ENCODE data around the gene CPXM1. TPM values are rescaled to one million over a fixed set of nuclear protein-coding genes. Genes with fewer than 3 reads are reported as not detected.
A peak's percentile ranks its signal among the peaks of the same experiment; 100 is the strongest.

The CPXM1 gene
- total RNA-seq, 1 donor from 2014 or later: 10.2 TPM

- no peak for TF ChIP-seq CTCF (IDR thresholded peaks at IDR 0.05)
- intact Hi-C loops (cut with DNase I): no loop called here
- ATAC-seq: peak; percentile 68 to 78
- Histone ChIP-seq H3K27ac (no peak overlapping the region), H3K27me3 (ENCODE audit: low read depth) (peaks cover 18% of the 10 kb centered on the region), H3K4me1 (peaks cover 28% of the 10 kb centered on the region), H3K36me3 (no peaks in the 10 kb centered on the region), H3K9me3 (no peaks in the 10 kb centered on the region), H3K4me3 (peak overlapping the region; percentile 59)
- peak; percentile 84 for DNase-seq
Measured at GRCh38 chr20:2750491-2751251, 49.8 kb downstream of the CPXM1 start.

- no peak for TF ChIP-seq CTCF (IDR thresholded peaks at IDR 0.05)
- no peaks in the 10 kb centered on the region for H3K9me3 ChIP-seq
- no peak overlapping the region for H3K27ac ChIP-seq
- H3K4me3 ChIP-seq: no peak overlapping the region
- DNase-seq (no peak), ATAC-seq (peak in 1 of 2 donors; percentile 22)
- intact Hi-C loops (cut with DNase I): no loop called here
- H3K27me3 ChIP-seq (ENCODE audit: low read depth): peaks cover 18% of the 10 kb centered on the region
- H3K36me3 ChIP-seq: no peaks in the 10 kb centered on the region
- H3K4me1 ChIP-seq: peaks cover 28% of the 10 kb centered on the region
Measured at GRCh38 chr20:2749951-2750490, 50.4 kb downstream of the CPXM1 start.

GRCh38 chr20:2749343-2749950, 51.0 kb downstream of the CPXM1 start:
- H3K9me3 ChIP-seq: no peaks in the 10 kb centered on the region
- no peak for TF ChIP-seq CTCF (IDR thresholded peaks at IDR 0.05)
- H3K27me3 ChIP-seq (ENCODE audit: low read depth): peaks cover 15% of the 10 kb centered on the region
- intact Hi-C loops (cut with DNase I): no loop called here
- no peak for ATAC-seq
- H3K4me3 ChIP-seq: no peak overlapping the region
- DNase-seq: no peak
- H3K4me1 ChIP-seq: peaks cover 28% of the 10 kb centered on the region
- H3K36me3 ChIP-seq: no peaks in the 10 kb centered on the region
- H3K27ac ChIP-seq: no peak overlapping the region

- no peaks in the 10 kb centered on the region for H3K9me3 ChIP-seq
- no peak overlapping the region for H3K4me3 ChIP-seq
- peaks cover 11% of the 10 kb centered on the region for H3K27me3 ChIP-seq (ENCODE audit: low read depth)
- no peak for DNase-seq
- peaks cover 28% of the 10 kb centered on the region for H3K4me1 ChIP-seq
- no peak overlapping the region for H3K27ac ChIP-seq
- no peaks in the 10 kb centered on the region for H3K36me3 ChIP-seq
- TF ChIP-seq CTCF (IDR thresholded peaks at IDR 0.05): no peak
- ATAC-seq: no peak
- intact Hi-C loops (cut with DNase I): no loop called here
Measured at GRCh38 chr20:2748551-2749342, 51.7 kb downstream of the CPXM1 start.

GRCh38 chr20:2747676-2748235, 52.7 kb downstream of the CPXM1 start:
- TF ChIP-seq CTCF (IDR thresholded peaks at IDR 0.05): no peak
- Histone ChIP-seq H3K4me1 (peaks cover 23% of the 10 kb centered on the region), H3K27ac (no peak overlapping the region), H3K27me3 (ENCODE audit: low read depth) (peaks cover under 1% of the 10 kb centered on the region), H3K9me3 (no peaks in the 10 kb centered on the region), H3K4me3 (no peak overlapping the region), H3K36me3 (no peaks in the 10 kb centered on the region)
- no peak for DNase-seq
- ATAC-seq: no peak
- intact Hi-C loops (cut with DNase I): no loop called here

All from lower lobe of right lung (tissue), 2 donors.